HS-27A (cell line): ENCODE data around the gene NPEPPS.

Experiments used
- DNase-seq: peaks from one replicate; pipeline ENCODE4 v3.0.0-alpha.2; 2012; ENCODE audit warnings: low read depth, missing footprints

The NPEPPS gene

DNA sequence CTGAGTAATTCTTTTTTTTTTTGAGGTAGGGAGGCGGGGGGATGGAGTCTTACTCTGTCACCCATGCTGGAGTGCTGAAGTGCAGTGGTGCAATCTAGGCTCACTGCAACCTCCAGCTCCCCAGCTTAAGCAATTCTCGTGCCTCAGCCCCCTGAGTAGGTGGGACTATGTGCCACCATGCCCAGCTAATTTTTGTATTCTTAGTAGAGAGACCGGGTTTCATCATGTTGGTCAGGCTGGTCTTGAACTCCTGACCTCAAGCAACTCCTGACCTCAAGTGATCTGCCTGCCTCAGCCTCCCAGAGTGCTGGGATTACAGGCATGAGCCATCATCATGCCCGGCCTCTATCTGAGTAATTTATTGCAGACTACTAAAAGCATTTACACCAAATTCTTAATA lies 138.2 kb downstream of the NPEPPS start:
- DNase-seq = no peak

DNA sequence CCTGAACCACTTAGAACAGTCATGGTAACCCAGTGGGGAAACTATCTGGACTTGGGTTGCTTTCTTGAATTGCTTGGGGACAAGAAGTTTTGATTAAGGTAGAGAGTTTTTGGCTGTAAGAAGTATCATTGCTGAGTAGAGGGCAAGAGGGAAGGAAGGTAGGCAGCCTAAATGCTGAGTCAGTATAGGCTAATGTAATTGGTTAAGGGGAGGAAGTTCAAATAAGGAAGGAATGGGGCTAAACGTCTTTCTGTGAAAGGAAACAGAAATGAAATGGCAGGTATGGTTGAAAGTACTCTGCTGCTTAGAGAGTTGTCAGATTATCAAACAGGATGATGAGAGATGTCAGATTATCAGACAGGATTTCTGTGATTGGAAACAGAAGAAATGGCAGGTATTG lies 139.2 kb downstream of the NPEPPS start:
- DNase-seq = no peak
